HG03095 (cell line): ENCODE results near the gene L3HYPDH.
A peak's percentile ranks its signal among the peaks of the same experiment; 100 is the strongest.
"Not testable (repeated sequence)": the region's sequence is repeated elsewhere in the genome, so short reads cannot be mapped to it uniquely, and the experiment has no call there.

Source experiments
- ATAC-seq: cut with Tn5 transposase; IDR thresholded peaks from one replicate; pipeline ENCODE4 v1.9.1; 2021; ENCODE audit warnings: moderate library complexity; ENCODE audit not compliant: unreplicated experiment

L3HYPDH gene

DNA sequence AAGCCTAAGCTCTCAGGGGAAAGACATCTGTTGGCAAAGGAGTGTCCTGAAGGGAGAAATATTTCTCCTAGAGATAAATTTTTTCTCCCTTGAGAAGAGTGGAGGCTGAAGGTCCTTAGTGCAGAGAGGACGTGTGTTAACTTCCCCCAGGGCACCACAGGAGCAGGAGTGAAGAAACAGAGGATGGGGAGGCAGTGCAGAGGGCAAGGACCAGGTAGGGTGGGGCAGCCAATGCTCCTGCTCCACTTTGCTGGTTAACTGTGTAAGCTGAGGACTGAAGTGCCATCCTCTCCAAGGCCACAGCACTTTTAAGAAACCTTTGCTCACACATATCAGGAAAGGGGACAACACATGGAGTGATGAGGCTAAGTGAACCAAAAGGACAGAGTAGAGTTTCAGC is 4.0 kb downstream of the L3HYPDH start:
- ATAC-seq, result no peak

DNA sequence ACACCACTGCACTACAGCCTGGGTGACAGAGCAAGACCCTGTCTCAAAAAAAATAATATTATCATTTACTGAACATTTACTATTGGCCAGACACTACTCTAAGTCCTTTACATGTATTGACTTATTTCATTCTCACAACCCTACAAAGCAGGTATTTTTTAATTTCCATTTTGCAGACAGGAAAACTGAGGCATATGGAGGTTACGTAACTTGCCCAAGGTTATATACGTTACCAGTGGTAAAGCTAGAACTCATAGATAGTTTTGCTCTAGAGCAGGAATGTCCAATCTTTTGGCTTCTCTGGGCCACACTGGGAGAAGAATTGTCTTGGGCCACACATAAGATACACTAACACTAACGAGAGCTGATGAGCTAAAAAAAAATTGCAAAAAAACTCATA is 5.7 kb downstream of the L3HYPDH start:
- ATAC-seq, result no peak

DNA sequence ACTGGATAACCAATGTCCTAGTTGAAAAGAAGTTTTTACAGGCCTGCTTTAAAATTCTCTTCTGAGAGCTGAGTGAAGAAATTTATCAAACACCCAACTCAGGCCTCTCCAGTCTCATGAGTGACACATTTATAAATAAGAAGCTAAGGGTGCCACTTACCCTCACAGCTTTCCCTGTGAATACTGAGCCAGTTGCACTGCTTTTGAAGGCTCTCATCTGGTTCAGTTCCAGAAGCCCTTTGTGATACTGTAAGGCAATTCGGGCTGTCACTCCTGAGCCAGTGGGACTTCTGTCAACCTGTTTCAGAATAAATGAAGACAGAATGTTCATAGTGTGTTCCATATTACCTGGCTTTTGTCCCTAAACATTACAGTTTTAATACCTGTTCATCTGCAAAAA is 8.5 kb downstream of the L3HYPDH start:
- no peak for ATAC-seq

DNA sequence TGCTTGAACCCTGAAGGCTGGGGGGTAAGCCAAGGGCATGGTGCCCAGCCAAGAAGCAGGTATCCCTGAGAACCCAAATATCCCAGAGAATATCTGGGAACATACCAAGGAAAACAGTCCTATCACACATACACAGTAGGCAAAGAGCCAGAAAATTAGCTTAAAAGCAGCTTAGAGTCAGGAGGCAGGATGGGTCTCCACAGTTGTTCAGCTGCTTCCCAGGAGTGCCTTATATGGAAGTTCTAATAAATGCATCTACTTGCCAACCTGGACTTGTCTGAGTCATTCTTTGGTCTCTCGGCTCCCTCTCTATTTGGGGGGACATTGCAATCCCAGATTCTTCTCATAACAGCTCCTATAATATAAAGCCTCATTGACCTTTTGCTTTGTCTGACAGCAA is 10.0 kb downstream of the L3HYPDH start:
- no peak for ATAC-seq

DNA sequence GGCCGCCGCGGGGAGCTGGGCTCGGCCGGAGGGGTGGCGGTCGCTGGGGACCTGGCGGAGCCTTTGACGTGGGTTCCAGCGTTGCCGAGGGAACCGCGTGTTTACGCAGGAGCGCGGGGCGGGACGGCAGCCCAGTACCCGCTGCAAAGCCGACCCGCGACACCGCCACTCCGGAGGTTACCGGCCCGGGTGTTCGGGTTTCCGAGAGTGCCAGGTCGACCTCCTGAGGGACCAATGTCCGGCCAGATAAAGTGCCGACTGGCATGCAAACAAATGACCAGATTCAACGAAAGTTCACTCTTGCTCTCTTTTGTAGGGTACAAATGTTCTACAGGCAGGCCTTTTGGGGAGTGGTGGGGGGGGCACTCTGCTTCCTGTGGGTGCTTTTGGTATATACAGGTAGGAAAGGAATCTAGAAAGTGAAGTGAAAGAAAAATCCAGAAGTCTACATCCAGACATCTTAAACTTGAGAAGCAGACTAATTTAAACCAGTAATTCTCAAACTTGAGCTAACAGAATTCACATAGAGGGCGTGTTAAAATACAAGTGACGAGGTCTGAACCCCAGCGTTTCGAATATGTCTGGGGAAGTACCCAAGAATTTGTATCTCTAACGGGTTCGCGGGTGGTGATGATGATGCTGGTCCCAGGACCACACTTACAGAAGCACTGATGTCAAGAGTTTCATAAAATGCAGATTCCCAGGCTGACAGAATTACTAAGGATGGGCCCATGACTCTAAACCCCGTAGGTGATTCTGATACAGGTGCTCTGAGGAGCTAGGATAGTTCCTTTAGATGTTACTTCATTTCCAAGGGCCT is 18.7 kb downstream of the L3HYPDH start, which contains the start of gene GPR135:
GPR135 (minus strand) TSS at position 65 of the 820 bp plus-strand sequence. CDS start 154 bp downstream, outside the sequence.
- peak; percentile 32 for ATAC-seq

DNA sequence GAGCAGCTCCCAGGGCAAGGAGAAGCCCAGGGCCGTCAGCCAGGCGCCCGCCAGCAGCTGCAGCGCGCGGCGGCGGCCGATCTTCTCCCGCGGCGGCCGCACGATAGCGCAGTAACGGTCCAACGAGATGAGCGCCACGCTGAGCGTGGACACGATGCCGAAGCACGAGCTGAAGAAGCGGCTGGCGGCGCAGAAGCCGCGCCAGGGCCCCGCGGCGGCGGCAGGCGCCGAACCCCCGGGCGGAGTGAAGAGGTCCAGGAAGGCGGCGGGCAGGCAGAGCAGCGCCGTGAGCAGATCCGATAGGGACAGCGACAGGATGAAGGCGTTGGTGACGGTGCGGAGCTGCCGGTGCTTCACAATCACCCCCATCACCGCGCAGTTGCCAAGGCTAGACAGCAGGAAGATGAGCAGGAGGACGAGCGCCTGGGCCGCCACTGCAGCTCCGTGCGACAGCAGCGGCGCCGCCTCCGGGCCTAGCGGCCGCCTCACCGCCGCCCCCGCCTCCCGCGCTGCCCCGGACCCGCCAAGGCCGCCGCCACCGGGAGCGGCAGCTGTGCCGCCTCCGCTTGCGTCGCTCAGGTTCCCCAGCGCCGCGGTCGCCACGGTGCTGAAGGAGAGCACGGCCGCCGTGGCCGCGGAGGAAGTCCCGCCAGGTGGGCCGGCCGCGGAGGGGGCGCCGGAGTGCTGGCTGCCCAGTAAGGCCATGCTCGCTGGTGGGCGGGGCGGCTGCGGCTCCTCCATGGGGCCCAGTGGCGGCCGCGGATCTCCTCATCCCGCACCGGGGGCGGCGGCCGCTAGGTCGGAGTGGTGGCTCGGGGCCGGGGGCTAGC is 19.5 kb downstream of the L3HYPDH start:
- ATAC-seq, result peak; percentile 64

DNA sequence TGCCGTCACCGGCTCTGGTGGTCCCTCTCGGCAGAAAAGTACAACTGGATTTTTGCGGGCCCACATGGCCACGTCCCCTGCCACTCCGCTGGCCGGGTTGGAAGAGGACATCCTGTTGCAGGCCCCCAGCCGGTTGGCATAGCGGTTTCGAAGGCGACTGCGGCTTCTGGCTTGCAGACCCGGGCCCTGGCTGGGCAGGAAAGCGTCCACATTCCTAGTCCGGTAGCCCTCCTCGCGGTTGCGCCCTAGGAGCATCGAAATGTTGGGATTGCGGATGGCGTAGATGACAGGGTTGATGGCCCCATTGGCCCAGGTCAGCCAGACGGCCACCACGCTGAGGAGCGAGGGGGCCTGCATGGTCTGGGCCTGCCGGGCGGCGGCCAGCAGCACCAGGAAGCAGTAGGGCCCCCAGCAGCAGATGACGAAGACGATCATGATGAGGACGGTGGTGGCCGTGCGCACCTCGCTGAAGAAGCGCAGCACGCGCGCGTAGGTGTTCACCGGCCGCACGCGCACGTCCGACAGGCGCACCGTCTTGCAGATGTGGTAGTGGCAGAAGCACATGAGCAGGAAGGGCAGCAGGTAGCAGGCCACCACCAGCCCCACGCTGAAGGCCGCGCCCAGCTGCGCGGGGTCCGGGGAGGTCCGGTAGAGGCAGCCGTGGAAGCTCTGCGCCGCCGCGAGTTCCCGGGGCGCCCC is 20.3 kb downstream of the L3HYPDH start:
- ATAC-seq, result no peak

DNA sequence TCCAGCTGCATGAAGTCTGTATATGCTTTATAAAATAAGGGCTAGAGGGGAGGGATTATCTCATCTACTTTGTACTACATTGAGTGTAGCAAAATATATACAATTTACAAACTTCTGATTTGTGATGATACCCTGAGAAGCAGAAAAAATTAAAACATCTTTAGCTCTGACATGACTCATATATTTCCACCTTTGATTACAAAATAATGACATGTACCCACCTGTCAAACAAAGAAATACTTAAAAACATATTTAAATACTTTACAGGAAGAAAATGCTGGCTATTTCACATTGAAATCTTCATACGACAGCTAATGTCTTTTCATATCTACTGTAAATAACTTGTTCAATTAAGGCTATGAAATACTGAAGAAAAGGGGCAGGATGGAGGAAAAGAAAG is 22.3 kb downstream of the L3HYPDH start:
- no peak for ATAC-seq

DNA sequence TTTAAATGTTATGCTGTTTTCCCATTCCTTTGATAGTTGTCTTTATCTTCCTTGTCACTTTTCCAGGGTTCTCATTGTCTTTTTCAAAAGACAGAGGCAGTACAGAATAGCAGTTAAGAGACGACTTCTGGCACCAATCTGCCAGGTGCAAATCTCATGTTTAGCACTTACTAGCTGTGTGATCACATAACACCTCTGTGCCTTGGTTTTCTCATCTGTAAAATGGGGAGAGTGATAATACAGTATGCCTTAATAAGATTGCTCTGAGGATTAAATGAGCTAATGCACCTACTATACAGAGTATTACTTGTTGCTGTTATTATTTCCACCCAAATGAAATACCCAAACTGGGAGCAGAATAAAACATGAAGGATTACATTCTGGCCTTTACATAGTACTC is 23.8 kb downstream of the L3HYPDH start:
- ATAC-seq, result no peak

DNA sequence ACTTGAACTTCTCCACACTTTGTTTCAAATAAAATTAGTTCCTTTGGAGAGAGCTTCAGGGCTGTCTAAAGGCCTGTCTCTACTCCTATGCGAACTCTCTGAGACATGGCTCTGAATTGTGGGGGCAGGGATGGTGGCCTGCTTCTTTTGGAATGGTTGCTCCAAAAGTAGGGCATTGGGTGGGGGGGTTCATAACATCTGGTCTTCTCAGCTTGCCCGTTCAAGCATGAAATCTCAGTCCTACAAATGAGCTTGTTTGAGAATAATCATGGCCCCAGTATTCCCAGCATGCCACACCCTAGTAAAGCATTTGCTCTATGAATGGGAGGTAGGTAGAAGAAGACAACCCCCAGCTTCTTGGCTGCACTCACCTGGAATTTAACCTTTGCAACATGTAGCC is 25.7 kb downstream of the L3HYPDH start:
- no peak for ATAC-seq

DNA sequence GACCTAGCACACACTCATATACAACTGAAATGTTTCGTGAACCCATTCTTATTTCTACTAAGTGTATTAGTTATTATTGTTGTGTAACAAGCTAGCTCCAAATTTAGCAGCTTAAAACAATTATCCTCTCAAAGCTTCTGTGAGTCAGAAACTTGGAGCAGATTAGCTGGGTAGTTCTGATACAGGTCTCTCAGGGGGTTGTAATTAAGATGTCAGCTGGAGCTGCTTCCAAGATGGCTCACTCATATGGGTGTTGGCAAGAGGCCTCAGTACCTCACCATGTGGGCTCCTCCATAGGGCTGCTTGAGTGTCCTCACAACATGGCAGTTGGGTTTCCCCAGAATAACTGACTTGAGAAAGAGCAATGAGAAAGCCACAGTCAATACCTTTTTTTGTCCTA is 28.8 kb downstream of the L3HYPDH start:
- no peak for ATAC-seq

DNA sequence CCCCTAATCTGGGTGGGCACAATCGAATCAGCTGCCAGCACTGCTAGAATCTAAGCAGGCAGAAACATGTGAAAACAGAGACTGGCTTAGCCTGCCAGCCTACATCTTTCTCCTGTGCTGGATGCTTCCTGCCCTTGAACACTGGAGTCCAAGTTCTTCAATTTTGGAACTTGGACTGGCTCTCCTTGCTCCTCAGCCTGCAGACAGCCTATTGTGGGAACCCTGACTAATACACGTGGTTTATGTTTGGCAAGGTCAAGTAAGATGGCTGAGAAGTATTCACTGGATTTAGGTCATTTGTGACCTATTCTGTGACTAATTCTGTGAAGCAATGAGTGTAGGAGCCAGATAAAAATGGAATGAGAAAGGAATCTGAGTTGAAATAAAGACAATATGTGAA is 30.1 kb downstream of the L3HYPDH start:
- ATAC-seq, result no peak

DNA sequence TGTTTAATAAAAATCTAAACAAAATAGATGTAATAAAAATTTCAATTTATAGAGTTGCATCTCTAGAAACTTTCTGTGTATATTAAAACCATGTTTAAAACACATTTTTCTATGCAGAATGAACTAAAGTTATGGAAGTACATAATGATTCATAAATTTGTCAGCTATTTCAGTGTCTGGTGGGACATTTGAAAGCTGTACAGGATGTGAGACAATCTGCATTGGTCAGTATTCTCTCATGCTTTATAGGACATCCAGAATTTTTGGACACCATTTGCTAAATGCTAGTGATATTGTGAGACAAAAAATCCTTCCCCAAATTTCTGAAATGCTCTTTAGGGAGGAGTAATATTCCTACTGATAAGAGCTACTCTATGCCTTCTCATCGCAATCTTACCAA is 32.4 kb downstream of the L3HYPDH start:
- no peak for ATAC-seq

DNA sequence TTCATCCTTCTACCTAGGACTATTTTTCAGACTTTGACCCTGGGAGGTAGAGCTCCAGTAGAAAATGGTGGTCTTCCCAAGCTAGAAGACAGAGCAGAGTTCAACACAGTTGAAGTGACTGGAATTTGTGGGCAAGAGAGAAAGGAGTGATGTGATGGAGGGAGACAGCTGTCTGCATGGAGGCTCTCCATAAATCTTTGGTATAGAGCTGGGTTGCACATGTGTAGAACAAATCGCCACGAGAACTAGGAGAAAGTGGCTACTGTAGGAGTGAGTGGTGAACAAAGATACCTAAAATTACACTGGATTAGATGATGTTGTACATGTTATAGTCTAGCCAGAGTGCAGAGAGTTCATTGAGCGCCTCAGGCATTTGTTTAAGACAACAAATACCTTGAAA is 33.5 kb downstream of the L3HYPDH start:
- ATAC-seq, result no peak

DNA sequence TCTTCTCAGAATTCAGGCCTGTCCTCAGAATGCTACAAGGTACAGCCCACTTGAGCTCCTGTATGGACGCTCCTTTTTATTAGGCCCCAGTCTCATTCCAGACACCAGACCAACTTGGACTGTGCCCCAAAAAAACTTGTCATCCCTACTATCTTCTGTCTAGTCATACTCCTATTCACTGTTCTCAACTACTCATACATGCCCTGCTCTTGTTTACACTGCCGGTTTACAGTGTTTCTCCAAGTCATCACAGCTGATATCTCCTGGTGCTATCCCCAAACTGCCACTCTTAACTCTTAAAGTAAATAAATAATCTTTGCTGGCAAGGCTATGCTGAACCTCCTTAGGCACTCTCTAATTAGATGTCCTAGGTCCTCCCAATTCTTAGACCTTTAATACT is 35.5 kb downstream of the L3HYPDH start:
- ATAC-seq, result not testable (repeated sequence)

DNA sequence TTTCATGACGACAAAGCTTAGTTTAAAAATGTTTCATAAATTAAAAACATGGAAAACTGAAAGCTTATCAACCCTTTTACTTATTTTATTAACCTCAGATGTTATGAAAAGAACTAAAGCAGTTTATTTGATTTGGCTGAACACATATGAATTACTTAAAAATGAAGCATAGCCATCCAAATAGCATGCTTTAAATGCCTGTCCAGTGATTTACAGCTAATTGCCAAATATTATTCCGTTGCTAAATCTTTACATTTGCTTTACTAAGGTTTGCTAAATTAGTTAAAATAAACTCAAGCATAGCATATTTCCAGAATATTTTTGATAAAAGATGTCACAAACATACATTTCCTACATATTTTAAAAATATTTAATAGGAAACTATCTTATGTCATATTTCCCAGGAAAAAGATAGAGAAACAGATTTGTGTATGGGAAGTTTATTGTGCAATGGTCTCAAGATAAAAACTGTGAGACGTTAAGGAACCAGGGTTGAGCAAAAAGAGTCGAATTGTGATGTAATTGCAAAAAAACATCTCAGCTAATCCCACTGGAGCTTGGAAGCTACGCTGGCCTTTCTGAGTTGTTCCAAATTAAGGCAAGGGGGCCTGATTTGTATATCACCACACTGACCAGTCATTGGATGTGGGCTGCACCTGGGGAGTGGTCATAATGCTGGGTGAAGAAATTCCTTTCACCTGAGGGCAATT is 44.8 kb downstream of the L3HYPDH start:
- no peak for ATAC-seq

DNA sequence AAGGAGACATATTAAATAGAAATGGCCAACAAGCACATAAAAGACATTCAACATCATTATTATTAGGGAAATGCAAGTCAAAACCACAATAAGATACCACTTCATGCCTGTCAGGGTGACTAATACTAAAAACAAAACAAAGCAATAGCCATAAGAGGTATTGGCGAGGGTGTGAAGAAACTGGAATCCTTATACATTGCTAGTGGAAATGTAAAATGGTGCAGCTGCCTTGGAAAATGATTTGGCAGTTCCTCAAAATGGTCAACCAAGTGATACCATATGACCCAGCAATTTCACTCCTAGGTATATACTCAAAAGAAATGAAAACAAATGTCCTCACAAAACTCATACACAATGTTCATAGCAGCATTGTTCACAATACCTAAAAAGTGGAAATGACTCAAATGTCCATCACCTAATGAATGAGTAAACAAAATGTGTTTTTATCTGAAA is 46.0 kb downstream of the L3HYPDH start:
- ATAC-seq, result no peak

DNA sequence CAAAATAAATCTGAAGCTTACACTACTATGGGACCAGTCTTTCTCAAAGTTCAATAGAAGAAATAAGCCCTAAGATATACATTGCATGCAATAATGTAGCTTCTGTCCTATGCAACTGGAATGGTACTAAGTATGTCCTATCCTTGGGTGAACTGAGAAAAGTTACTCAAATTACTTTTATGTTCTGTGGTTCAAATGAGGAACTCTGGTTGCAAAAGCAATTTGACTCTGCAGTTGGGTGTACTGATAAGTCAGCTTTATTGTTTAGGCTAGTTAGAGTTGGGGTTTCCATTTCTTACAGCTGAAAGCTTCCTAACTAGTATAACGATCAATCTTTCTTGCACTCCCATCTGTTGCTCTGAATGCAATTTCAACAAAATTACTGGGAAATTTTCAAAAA is 48.2 kb downstream of the L3HYPDH start:
- no peak for ATAC-seq

DNA sequence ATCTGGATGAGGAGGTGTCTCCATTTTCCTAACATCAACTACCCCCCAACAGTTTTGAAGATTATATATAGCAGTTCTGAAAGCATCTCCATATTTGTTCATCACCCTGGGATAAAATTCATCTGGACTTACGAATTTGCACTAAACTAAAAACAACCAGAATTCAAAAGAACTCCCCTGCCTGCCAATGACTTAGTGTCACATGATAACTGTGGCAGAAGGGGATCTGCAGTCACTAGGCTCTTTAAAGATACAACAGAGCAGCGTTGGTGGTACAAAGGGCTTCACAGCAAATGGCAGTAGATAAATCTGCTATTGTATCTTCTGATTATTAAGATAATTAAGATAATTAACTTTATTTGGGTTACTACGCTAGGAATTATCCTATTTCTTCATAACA is 49.1 kb downstream of the L3HYPDH start:
- no peak for ATAC-seq

DNA sequence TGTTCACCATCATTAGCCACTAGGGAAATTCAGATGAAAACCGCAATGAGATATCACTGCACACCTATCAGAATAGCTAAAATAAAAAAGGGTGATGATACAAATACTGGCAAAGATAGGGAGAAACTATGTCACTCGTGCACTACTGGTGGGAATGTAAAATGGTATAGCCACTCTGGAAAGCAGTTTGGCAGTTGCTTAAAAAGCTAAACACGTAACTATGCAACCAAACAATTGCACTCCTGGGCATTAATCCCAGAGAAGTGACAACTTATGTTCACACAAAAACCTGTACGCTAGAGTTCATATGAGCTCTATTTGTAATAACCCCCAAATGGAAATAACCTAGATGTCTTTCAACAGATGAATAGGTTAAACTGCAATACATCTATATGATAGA is 54.4 kb downstream of the L3HYPDH start:
- ATAC-seq, result no peak

DNA sequence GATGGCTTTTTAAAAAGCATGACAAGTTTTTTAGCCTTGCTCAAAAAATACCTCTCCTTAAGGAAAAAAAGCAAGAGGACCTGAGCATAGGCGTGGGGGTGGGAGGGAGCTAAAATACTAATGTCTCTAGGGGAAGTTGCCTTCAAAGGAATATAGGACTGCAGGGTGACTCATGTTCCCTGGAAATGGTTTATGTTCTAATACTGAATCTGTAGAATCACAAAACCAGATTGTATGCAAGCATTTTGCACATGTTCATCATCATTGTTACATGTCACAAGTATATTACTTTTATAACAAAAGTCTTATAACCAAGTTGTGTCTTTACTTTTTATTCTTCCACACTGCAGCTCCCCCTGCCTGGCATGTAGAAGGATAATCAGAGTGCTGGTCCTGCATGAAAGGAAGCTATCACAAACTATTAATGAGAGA is 55.6 kb downstream of the L3HYPDH start:
- ATAC-seq, result no peak
